T-helper 2 cell treated with Interferon-gamma antibody and Interleukin-4, amounts not matched to agents 5 μg/mL and 100 μg/mL, for 36 hours (primary cell): Measurements from ENCODE around the gene CDC42EP4.

Experiments used
- DNase-seq: peaks from one replicate; pipeline ENCODE4 v3.0.0; 2021; ENCODE audit warnings: low spot score
- H3K27ac Mint-ChIP-seq: one replicate; pipeline ENCODE4 v1.8.0; 2021; ENCODE audit warnings: mild to moderate bottlenecking, mixed read lengths
- H3K27me3 Mint-ChIP-seq: one replicate; pipeline ENCODE4 v1.8.0; 2021; ENCODE audit warnings: low read depth, mixed read lengths
- H3K36me3 Mint-ChIP-seq: one replicate; pipeline ENCODE4 v1.8.0; 2021; ENCODE audit warnings: low read depth, mixed read lengths
- H3K4me1 Mint-ChIP-seq: one replicate; pipeline ENCODE4 v1.8.0; 2021; ENCODE audit warnings: low read depth, mixed read lengths
- H3K4me3 Mint-ChIP-seq: one replicate; pipeline ENCODE4 v1.8.0; 2022; ENCODE audit warnings: mild to moderate bottlenecking, moderate library complexity, mixed read lengths
- H3K9me3 Mint-ChIP-seq: one replicate; pipeline ENCODE4 v1.8.0; 2021; ENCODE audit warnings: mixed read lengths

CDC42EP4 gene

GRCh38 chr17:73305845-73306836 lies 5.7 kb downstream of the CDC42EP4 start:
- no peaks in the 10 kb centered on the region for H3K36me3 Mint-ChIP-seq
- no peak for DNase-seq

DNA sequence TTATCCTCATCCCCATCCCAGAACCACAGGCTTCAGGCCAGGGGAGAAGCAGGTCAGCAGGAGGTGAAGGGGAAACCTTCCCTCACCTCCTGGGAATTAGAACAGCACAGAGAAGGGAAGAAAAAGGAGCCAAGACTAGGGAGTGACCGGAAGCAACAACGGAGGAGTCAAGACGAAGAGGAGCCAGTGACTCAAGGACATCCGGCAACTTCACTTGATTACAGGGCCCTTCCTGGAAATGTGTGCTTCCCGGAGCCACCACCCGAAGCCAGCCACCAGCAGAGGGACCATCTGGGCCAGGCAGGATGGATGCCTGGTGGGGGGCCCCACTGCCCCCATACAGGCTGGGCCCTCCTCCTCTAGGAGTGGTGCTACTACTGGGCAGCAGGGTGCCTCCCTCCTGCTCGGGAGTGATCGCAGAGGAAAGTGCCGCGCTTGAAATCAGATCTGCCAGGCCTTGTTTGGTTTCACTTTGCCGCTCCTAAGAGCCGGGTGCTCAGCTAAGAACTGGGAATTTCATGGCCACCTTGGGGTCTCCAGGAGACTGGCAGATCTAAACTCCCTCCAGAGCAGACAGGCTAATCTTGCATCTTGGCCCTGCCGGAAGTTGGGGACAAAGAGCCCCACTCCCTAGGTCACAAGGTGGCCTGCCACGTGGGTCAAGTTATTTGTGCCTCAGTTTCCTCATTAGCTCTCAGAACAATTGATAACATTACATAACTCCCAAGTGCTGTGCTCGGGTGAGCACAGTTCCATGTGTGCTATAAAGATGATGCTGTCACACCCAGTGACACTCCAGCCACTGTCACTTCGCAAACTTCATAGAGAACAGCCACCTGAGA lies 6.6 kb downstream of the CDC42EP4 start:
- DNase-seq: no peak
- Mint-ChIP-seq H3K4me3 (no peak overlapping the region), H3K4me1 (peaks cover 7% of the 10 kb centered on the region), H3K9me3 (no peaks in the 10 kb centered on the region), H3K36me3 (no peaks in the 10 kb centered on the region), H3K27ac (peak overlapping the region; percentile 26), H3K27me3 (peaks cover 2% of the 10 kb centered on the region)

More at GRCh38 chr17:73305845-73306836, 5.7 kb downstream of the CDC42EP4 start:
- H3K27me3 Mint-ChIP-seq: peaks cover 2% of the 10 kb centered on the region
- H3K27ac Mint-ChIP-seq: no peak overlapping the region
- H3K4me1 Mint-ChIP-seq: peaks cover 11% of the 10 kb centered on the region
- H3K9me3 Mint-ChIP-seq: no peaks in the 10 kb centered on the region
- H3K4me3 Mint-ChIP-seq: no peak overlapping the region

DNA sequence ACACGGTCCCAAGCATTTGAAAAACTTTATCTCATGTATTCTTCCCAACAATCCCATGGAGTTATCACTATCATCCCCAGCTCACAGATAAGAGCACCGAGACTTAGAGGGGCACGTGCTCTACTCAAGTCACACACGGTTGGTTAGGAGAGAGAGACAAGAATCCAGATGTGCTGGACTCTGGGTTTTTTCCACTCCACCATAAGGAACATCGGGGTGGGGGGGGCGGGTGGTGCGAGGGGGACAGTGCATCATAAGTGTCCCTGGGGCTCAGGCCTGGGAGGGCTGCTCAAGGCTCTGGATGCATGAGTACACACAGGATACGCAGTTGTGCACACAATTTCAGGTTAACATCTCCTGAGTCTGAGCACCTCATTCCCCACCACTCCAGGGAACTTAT lies 7.4 kb downstream of the CDC42EP4 start:
- no peak for DNase-seq
- Mint-ChIP-seq H3K36me3 (no peaks in the 10 kb centered on the region), H3K9me3 (no peaks in the 10 kb centered on the region), H3K27ac (no peak overlapping the region), H3K4me3 (no peak overlapping the region), H3K4me1 (peaks cover 3% of the 10 kb centered on the region), H3K27me3 (peaks cover 2% of the 10 kb centered on the region)

DNA sequence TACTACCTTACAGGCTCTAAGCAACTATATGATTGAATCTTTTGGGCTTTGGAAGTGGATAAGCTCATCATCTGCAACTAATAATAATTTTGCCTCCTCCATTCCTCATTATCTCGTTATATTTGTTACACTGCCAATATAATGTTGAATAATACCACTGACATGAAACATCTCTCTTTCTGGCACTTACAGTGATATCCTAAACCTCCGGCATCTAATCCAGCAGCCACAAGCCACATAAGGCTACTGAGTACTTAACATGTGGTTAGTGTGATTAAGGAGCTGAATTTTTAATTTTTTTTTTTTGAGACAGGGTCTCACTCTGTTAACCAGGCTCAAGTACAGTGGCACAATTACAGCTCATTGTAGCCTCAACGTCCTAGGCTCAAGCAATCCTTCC lies 9.6 kb downstream of the CDC42EP4 start:
- Mint-ChIP-seq H3K9me3 (no peaks in the 10 kb centered on the region), H3K4me3 (no peak overlapping the region), H3K4me1 (peaks cover 4% of the 10 kb centered on the region), H3K36me3 (no peaks in the 10 kb centered on the region), H3K27ac (no peak overlapping the region), H3K27me3 (no peaks in the 10 kb centered on the region)
- no peak for DNase-seq

GRCh38 chr17:73301369-73301768 lies 10.4 kb downstream of the CDC42EP4 start:
- peaks cover 4% of the 10 kb centered on the region for H3K4me1 Mint-ChIP-seq
- no peak overlapping the region for H3K4me3 Mint-ChIP-seq
- H3K9me3 Mint-ChIP-seq: no peaks in the 10 kb centered on the region
- no peak overlapping the region for H3K27ac Mint-ChIP-seq
- no peak for DNase-seq
- no peaks in the 10 kb centered on the region for H3K36me3 Mint-ChIP-seq
- no peaks in the 10 kb centered on the region for H3K27me3 Mint-ChIP-seq

DNA sequence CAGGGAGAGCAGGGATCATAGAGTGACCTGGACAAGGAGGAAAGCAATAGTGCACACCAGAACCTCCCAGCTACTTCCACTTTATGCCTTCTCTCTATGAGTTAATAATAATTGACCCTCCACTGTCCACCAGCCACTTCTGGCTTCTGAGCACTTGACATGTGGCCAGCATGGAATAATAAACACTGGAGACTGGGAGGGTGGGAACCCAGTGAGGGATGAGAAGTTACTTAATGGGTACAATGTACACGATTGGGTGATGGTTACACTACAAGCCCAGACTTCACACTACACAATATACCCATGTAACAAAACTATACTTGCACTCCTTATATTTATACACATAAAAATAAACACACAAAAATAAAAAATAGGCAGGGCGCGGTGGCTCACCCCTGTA lies 11.4 kb downstream of the CDC42EP4 start:
- DNase-seq: no peak
- no peaks in the 10 kb centered on the region for H3K9me3 Mint-ChIP-seq
- H3K4me3 Mint-ChIP-seq: no peak overlapping the region
- no peaks in the 10 kb centered on the region for H3K27me3 Mint-ChIP-seq
- no peaks in the 10 kb centered on the region for H3K36me3 Mint-ChIP-seq
- H3K27ac Mint-ChIP-seq: no peak overlapping the region
- peaks cover 4% of the 10 kb centered on the region for H3K4me1 Mint-ChIP-seq

DNA sequence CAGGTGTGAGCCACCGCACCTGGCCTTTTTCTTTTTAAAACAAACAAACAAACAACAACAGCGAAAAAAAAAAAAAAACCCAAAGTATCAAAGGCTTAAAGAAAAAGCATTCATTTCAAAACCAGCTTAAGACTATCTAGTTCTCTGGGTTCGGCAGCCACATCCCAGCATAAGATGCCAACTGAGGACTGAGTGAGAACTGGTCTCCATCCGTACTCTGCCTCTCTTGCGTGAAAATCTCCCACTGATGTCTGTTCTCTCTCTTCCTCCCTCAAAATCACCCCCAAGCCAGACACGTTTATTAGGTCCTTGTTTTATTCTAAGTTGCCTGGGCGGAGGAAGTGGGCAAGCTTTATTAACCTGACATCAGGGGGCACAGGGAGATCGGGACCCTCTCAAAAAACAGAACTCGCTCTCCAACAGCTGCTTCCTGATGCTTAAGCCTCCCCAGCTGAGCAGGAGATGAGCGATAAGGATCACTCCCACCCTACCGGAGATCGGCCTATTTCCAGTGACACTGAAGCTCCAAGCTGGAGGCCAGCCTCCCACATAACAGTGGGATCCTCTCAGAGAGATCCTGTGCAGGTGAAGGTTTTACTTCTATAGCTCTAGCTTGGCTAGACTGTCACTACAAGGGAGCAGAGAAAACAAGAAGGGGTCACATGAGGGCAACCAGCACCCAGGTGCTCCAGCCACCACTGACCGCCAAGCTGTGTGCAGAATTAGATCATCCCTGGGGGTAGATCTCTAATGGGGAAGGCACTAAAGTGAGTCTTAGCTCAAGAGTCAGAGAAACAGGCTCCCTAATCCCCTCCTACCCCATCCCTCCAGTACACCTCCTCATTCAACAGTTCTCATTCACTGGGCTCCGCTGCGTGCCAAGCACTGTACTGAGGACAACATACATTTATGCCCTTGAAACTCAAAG lies 13.6 kb downstream of the CDC42EP4 start:
- Mint-ChIP-seq H3K4me3 (no peak overlapping the region), H3K4me1 (peaks cover 3% of the 10 kb centered on the region), H3K9me3 (no peaks in the 10 kb centered on the region), H3K36me3 (no peaks in the 10 kb centered on the region), H3K27ac (no peak overlapping the region), H3K27me3 (no peaks in the 10 kb centered on the region)
- no peak for DNase-seq

DNA sequence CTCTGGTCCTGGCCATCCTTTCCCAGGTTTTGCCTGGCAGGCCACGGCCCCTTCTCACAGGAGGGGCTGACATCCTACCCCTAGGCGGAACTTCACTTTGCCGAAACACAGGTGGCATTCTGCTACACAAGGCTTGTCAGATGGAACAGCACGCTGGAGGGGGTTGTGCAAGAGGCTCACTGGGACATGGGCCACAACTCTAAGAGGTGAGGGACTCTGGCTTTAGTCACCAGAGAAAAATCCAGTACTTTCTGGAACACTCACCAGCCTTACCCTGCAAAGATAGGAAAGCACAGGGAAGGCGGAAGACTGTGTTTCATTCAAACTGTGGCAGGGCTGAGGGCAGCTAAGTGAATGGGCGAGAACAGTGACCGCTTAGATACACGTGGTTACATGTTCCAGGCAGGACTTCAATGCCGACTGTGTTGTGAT lies 18.3 kb downstream of the CDC42EP4 start:
- Mint-ChIP-seq H3K4me1 (peaks cover 17% of the 10 kb centered on the region), H3K27me3 (peaks cover 3% of the 10 kb centered on the region)

GRCh38 chr17:73293031-73293430 lies 18.8 kb downstream of the CDC42EP4 start:
- no peak overlapping the region for H3K4me3 Mint-ChIP-seq
- no peaks in the 10 kb centered on the region for H3K36me3 Mint-ChIP-seq
- no peaks in the 10 kb centered on the region for H3K9me3 Mint-ChIP-seq
- H3K4me1 Mint-ChIP-seq: peaks cover 14% of the 10 kb centered on the region
- peaks cover 3% of the 10 kb centered on the region for H3K27me3 Mint-ChIP-seq
- no peak for DNase-seq
- H3K27ac Mint-ChIP-seq: no peak overlapping the region

More for the DNA sequence above, 18.3 kb downstream of the CDC42EP4 start:
- Mint-ChIP-seq H3K4me3 (no peak overlapping the region), H3K27ac (no peak overlapping the region), H3K36me3 (no peaks in the 10 kb centered on the region), H3K9me3 (no peaks in the 10 kb centered on the region)
- DNase-seq: no peak

GRCh38 chr17:73292031-73292531 lies 19.7 kb downstream of the CDC42EP4 start:
- H3K4me3 Mint-ChIP-seq: no peak overlapping the region
- H3K27ac Mint-ChIP-seq: no peak overlapping the region
- peaks cover 3% of the 10 kb centered on the region for H3K27me3 Mint-ChIP-seq
- no peaks in the 10 kb centered on the region for H3K36me3 Mint-ChIP-seq
- H3K9me3 Mint-ChIP-seq: no peaks in the 10 kb centered on the region
- no peak for DNase-seq
- peaks cover 14% of the 10 kb centered on the region for H3K4me1 Mint-ChIP-seq

GRCh38 chr17:73291260-73291801 lies 20.5 kb downstream of the CDC42EP4 start:
- peak overlapping the region; percentile 59 for H3K4me3 Mint-ChIP-seq
- peak; percentile 32 for DNase-seq
- H3K27ac Mint-ChIP-seq: peak overlapping the region; percentile 23
- H3K9me3 Mint-ChIP-seq: no peaks in the 10 kb centered on the region
- peaks cover 14% of the 10 kb centered on the region for H3K4me1 Mint-ChIP-seq
- peaks cover 3% of the 10 kb centered on the region for H3K27me3 Mint-ChIP-seq
- no peaks in the 10 kb centered on the region for H3K36me3 Mint-ChIP-seq

DNA sequence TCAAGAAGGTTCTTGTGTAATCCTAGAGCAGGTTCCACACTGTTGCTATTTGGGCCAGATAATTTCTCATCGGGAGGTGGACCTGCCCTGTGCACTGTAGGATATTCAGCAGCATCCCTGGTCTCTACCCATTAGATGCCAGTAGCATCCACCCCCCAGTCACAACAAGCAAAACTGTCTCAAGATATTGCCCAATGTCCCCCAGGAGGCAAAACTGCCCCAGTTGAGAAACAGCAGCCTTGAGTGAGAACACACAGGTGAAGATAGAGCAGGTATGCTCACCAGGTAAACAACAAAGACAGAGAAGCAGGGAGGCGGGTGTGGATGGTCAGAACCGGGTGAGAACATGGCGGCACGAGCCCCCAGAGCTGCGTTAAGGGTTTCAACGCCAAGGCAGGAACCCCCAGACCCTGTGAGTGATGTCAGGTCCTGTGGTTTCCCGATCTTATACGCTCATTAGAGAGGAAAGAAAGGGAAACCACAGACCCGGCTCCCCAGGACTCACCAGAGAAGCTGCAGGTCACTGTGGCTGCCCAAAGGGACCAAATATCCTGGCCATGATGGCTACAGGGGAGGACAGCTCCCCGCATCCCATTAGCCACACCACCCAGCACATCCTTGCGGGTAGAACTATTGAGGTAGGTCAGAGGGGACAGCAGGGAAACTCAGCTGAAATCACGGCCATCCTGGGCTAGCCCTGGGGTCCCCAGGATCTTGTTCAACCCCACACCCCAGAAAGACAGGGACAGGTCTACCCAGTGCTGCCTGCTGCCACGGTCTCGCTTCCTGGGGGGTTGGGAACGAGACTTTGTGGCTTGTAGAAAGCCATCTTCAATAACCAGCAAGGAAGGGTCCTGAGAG lies 21.2 kb downstream of the CDC42EP4 start:
- Mint-ChIP-seq H3K27me3 (peaks cover 3% of the 10 kb centered on the region), H3K36me3 (no peaks in the 10 kb centered on the region), H3K9me3 (no peaks in the 10 kb centered on the region), H3K4me3 (peak overlapping the region; percentile 59), H3K27ac (peak overlapping the region; percentile 47), H3K4me1 (peaks cover 14% of the 10 kb centered on the region)
- no peak for DNase-seq
